HG03378 (cell line): Measurements from ENCODE around the gene BAIAP2L1.
"Not testable (repeated sequence)": the region's sequence is repeated elsewhere in the genome, so short reads cannot be mapped to it uniquely, and the experiment has no call there.

ENCODE experiments used
- ATAC-seq: cut with Tn5 transposase; IDR thresholded peaks from one replicate; pipeline ENCODE4 v1.9.1; 2021; ENCODE audit warnings: mild to moderate bottlenecking, moderate library complexity; ENCODE audit not compliant: unreplicated experiment

Gene BAIAP2L1

GRCh38 chr7:98323597-98324322, 77.1 kb downstream of the BAIAP2L1 start:
- no peak for ATAC-seq

- ATAC-seq, result no peak
These were observed 78.3 kb downstream of the BAIAP2L1 start for GRCh38 chr7:98322331-98323270.

- no peak for ATAC-seq
These were observed 79.6 kb downstream of the BAIAP2L1 start for GRCh38 chr7:98321301-98321700.

- no peak for ATAC-seq
These were observed 81.7 kb downstream of the BAIAP2L1 start for GRCh38 chr7:98319176-98319575.

GRCh38 chr7:98317366-98318040, 83.4 kb downstream of the BAIAP2L1 start:
- ATAC-seq, result no peak

- ATAC-seq, result not testable (repeated sequence)
These were observed 84.8 kb downstream of the BAIAP2L1 start for GRCh38 chr7:98315994-98316527.

- ATAC-seq, result peak; percentile 61
These were observed 85.4 kb downstream of the BAIAP2L1 start for GRCh38 chr7:98315318-98315993.

- no peak for ATAC-seq
These were observed 86.4 kb downstream of the BAIAP2L1 start for GRCh38 chr7:98314469-98314868.

- no peak for ATAC-seq
These were observed 88.7 kb downstream of the BAIAP2L1 start for GRCh38 chr7:98312201-98312600.

- ATAC-seq, result no peak
These were observed 91.3 kb downstream of the BAIAP2L1 start for GRCh38 chr7:98309566-98309965.

- no peak for ATAC-seq
These were observed 92.9 kb downstream of the BAIAP2L1 start for GRCh38 chr7:98307971-98308466.

GRCh38 chr7:98305951-98306535, 94.8 kb downstream of the BAIAP2L1 start:
- no peak for ATAC-seq

GRCh38 chr7:98303906-98304305, 97.0 kb downstream of the BAIAP2L1 start:
- no peak for ATAC-seq

GRCh38 chr7:98303176-98303865, 97.6 kb downstream of the BAIAP2L1 start:
- no peak for ATAC-seq

- no peak for ATAC-seq
These were observed 99.0 kb downstream of the BAIAP2L1 start for GRCh38 chr7:98301693-98302470.

GRCh38 chr7:98300595-98301372, 100.1 kb downstream of the BAIAP2L1 start:
- no peak for ATAC-seq

GRCh38 chr7:98297626-98298286, 103.1 kb downstream of the BAIAP2L1 start:
- no peak for ATAC-seq
